CD4-positive, alpha-beta T cell treated with Interleukin-21 for 1 hour (primary cell): ENCODE results near the gene SLC38A9.
"Not testable (repeated sequence)": the region's sequence is repeated elsewhere in the genome, so short reads cannot be mapped to it uniquely, and the experiment has no call there.

Experiments used
- DNase-seq: peaks from one replicate; pipeline ENCODE4 v3.0.0-alpha.2; 2020

The SLC38A9 gene

DNA sequence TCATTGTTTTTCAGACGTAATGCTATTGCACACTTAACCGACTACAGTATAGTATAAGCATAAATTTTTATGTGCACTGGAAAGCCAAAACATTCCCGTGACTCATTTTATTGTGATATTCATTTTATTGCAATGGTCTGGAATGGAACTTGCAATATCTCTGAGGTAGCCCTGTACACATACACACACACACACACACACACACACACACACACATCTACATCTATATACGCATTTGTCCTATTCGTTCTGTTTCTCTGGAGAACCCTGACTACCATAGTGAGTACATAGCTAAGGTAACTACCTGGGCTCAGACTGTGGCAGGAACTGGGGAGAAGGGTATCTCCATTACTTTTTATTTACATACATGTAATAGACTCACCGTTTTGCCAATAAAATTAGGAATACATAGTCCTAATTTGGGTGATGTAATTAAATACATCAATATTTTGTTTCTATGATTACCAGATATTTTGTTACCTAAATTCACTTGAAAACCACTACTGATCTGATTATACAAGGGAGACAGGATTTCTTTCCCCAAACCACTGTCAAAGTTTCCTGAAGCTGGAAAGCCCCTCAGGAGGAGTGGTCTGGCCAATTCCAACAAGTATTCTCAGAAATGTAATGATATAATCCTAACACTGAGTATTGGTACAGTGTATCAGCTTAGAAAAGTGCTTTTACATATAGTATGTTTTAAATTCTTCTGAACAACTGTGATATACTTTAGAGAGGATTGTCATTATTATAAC lies 103.4 kb downstream of the SLC38A9 start:
- DNase-seq: no peak

DNA sequence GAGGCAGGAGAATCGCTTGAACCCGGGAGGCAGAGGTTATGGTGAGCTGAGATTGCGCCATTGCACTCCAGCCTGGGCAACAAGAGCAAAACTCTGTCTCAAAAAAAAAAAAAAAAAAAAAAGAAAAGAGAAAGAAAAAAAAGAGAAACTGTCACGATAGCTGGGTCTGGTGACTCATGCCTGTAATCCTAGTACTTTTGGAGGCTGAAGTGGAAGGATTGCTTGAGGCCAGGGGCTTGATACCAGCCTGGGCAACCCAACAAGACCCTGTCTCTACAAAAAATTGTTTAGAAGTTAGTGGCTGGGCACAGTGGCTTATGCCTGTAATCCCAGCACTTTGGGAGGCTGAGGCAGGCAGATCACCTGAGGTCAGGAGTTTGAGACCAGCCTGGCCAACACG lies 104.8 kb downstream of the SLC38A9 start:
- DNase-seq: not testable (repeated sequence)

DNA sequence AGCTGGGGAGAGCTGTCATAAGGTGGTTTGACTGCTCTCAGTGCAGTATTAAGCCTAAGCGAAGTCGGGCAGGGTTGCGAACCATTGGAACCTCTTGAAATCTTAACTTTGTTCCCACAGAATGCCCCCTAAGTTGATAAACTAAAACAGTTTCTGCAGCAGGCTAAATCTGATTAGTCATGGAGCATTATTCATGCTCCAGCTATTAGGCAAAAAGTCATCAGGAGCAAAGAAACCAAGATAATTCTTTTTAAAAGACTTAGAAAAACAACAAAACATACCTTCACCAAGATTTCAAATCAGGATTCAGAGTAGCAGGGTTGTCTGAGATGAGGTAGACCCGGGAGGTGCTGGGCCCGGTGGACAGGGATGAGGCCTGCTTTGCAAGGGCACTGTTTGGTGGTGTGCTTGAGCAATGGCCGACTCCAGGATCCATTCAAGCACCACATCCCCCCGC lies 107.5 kb downstream of the SLC38A9 start:
- DNase-seq: no peak

DNA sequence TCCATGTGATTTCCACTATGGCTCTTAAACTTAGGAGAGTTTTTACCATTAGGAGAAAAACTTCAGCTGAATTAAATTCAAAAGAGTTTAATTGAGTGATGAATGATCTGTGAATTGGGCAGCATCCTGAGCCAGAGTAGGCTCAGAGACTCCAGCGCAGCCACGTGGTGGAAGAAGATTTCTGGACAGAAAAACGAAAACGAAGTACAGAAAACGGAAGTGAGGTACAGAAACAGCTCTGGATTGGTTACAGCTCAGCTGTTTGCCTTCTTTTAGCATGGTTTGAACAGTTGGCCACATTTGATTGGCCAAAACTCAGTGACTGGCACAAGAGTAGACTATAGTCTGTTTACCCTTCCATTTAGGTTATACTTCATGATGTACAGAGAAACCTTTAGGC lies 108.2 kb downstream of the SLC38A9 start:
- DNase-seq: no peak

DNA sequence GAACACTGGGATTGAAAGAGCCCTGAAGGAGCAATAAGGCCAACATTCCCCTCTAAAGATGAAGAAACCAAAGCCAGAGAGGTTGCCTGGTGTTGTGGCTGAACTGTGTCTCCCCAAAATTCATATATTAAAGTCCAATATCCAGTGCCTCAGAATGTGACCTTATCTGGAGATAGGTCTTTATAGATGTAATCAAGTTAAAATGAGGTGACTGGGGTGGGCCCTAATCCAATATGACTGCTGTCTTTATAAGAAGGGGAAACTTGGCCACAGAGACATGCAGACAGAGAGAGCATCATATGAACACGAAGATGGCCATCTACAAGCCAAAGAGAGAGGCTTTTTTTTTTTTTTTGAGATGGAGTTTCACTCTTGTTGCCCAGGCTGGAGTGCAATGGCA lies 110.5 kb downstream of the SLC38A9 start:
- DNase-seq: no peak

DNA sequence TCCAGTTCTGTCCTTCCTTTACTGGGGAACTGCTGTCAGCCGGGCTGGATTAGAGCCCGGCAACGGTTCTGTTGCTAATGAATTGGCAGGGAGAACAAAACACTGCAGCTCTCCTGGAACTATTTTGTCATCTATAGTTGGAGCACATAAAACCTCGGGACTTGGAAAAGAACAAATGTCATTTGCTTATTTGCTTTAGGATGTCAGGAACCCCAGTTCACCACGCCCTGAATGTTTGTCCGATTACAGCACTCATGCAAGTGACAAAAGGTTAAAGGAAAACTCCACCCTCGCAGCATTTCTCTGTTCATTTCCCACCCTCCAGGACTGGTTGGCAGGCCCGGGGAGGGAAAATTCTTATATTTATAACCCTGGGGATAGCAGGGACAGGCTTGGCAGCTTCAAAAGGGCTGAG lies 110.9 kb downstream of the SLC38A9 start:
- no peak for DNase-seq

DNA sequence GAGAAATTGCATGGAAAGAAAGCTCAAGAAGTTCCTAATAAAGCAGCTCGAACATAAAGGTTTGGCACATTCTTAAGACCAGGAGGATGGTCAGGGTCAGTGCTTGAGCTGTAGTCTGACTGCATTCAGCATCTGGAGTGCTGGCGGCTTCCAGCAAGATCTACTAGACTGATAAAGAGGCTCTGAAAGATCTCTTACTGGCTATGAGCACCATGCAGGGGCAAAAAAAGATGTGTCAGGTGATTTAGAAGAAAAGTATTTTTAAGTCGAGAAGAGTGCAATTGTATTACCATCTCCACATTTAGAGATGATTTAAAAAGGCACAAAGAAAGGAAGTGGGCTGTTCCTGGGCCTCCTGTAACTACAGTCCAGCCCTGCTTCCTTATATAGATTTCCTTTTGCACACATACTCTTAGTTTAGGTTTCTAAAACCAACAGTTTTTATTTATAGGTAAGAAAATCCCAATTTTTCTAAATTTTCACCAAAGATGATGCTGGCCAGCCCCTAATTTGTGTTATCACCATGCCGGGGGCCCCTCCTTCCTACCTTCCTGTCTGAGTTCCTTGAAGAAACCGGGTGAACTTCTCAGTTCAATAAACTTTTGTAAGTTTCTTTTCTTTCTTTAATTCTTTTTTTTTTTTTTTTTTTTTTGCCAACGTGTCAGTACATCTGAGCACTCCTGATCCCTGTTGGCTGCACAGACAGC lies 111.5 kb downstream of the SLC38A9 start:
- no peak for DNase-seq

DNA sequence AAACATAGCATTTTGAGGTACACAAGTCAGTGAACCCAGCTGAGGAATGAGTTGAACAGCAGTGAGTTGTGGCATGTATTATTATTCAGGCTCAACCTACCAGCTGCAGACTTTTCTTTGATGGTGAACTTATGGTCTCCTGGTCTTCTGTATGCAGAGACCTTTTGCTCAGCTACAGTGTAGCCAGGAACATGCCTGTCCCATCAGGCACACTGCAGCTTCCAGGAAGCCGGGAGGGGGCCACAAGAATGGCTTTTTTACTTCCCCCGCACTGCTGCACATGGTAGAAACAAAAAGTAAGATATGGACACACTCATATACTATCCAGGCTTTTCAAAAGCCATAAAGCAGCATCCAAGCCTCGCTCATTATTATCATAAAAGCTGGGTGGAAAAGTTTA lies 112.0 kb downstream of the SLC38A9 start:
- no peak for DNase-seq

DNA sequence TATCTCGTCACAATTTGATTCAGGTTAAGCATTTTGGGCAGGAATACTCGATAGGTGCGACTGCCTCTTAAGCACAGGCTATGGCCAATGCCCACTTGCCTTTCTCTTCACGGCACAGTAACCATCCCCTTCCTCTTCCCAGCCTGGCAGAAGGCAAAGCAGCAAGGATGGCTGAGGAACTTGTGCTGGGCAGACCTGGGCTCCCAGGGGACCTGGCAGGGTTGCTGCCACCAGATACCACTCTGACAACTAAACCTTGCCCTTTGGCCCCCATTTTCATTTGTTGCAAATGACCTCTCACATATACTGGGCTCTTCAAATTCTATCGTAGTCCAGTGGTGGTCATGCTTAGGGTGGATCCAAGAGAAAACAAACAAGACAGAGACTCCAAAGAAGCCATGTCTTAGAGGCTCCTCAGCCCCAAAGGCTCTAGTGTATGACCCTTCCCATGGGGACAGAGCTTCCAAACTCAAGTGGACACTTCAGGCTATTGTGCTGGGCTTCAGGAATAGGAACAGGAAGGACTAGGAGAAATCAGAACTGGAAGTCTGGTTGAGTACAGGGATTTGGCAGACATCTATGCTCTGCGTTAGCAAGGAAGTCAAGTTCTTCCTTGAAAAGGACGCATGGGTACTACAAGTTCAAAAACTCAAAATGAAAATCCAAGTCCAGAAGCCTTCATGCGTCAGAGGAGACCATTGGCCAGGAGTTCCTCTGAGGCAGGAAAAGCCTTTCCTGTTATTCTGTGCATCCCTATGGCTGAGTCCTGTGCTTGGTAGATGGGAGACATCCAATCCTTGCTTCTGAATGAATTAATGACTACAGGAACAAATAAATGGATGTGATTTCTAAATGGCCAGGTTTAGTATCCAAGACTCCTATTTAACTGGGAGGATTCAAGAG lies 112.7 kb downstream of the SLC38A9 start:
- DNase-seq: no peak

DNA sequence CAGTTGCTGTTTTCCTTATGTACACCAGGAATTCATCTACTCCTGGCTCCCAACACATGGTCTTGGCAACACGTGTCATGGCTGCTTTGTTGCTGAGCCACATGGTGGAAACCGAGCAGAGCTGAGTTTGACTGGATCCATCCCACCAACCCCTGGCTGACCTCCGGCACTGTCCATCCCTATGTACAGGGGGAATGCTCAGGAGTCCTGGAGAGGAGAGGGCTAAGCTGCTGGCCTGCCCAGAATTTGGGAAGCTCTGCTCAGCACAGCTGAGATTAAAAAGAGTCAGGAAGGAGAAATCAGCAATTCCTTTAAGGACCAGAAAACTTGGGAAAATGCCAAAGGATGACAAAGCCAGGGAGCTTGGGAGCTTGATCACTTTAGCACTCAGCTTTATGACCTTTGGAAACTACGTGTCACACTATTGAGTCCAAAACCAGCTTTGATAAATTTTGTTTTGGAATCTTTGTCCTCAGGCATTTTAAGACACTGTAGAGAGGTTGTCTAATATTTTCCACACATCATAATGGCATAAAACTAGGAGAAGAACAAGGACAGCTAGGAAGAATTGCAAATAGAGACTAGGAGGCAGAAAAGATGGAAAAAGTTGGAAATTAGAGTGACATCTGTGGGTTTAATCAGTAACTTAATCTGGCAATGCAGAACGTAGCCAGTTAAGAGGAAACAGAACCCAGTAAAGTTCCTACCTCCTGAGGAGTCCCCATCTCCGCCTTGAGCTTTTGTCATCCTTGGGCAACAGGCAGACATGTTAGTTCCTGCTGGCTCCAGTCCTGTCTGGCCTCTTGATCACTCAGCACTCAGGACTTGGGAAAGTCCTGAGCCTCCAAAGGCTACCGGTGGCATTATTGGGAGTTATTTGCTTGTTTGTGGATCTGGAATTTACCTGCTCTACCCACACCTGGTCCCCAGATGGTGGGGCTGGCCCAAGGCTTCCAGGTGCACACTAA lies 114.8 kb downstream of the SLC38A9 start:
- no peak for DNase-seq

DNA sequence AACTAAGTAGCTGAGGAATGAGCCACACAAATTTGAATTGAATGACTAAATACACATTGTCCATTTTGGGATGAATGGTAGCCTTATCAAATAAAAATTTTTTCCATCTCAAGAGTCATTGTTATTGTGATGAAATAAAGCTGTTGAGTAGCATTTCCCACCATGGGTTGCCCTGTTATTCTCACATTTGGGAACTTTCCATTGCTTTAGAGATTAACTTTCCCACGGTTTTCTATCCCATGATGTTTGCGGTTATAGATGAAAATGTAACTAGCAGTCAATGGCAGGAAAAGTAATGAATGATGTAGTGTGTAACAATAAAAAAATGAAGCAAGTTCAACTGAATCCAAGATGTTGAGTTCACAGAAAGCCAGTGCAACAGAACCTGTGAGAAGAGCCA lies 117.5 kb downstream of the SLC38A9 start:
- DNase-seq: no peak

DNA sequence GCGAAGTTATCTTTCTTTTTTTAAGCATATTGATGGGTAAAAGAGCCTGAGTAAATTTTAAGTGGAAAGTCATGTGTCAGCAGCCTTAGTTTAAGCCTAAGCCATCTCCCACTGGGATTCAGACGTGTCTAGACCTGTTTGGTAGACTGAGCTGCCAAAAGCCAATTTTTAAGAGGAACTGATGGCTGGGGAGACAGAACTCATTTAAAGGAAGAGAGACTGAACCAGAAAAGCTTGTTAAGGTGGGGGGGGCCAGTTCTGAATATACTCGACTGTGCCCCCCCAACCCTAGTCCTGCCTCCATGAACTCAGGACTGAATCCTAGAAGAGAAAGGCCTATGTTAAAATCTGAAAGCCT lies 119.0 kb downstream of the SLC38A9 start:
- no peak for DNase-seq

DNA sequence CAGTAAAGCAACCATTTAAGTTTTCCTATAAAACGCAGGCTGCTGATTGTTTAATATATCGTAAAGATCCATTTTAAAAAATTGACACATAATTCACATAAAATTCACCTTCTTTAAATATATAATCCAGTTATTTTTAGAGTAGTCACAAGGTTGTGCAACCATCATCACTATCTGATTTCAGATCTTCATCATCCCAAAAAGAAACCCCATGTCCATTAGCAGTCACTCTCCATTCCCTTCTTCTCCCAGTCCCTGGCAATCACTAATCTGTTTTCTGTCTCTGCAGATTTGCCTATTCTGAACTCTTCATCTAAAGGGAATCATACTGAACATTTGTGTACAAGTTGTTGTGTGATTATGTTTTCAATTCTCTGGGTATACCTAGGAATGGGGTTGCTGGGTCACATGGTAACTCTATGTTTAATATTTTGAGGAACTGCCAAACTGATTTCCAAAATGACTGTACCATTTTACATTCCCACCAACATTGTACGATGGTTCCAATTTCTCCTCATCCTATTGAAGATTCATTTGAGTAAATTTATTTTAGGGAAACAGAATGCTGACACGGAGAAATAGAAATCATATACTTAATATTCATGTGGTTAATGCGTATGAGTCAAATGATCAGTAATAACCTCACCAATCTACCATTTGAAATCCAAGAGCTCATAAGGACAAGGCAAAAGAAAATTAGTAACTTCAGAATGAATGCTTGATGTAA lies 119.6 kb downstream of the SLC38A9 start:
- DNase-seq: no peak

DNA sequence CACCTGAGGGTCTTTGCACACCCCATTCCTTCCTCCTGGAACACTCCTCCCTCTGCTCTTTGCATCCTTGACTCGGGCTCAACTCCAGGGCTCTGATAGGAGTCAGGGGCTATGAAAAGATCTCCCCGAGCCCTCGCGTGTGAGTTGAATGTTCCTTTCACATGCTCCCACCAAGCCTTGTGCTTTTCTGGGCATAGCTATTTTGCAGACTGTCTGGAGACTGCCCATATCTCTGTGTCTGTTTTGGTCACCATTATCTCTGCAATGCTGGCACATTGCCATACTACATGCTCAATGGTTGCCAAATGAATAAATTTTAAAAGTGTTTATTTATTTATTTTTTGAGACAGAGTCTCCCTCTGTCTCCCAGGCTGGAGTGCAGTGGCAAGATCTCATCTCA lies 120.4 kb downstream of the SLC38A9 start:
- DNase-seq: no peak

DNA sequence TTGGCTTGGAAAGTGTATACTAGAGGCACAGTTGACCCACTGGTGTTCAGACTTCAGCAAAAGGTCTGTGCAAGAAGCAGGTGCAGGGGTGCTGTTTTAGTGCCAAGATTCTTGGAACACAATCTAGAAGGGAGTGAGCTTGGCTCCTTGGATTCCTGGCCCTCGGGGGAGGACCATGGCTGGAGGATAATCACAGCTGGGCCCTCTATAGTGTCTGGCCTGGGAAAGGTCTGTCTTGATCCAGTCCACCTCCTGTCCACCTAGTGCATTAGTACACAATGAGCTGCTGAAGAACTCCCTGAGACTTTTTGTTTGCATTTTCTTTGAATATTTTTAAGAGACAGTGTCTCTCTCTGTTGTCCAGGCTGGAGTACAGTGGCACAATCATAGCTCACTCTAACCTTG lies 126.9 kb downstream of the SLC38A9 start:
- DNase-seq: no peak

DNA sequence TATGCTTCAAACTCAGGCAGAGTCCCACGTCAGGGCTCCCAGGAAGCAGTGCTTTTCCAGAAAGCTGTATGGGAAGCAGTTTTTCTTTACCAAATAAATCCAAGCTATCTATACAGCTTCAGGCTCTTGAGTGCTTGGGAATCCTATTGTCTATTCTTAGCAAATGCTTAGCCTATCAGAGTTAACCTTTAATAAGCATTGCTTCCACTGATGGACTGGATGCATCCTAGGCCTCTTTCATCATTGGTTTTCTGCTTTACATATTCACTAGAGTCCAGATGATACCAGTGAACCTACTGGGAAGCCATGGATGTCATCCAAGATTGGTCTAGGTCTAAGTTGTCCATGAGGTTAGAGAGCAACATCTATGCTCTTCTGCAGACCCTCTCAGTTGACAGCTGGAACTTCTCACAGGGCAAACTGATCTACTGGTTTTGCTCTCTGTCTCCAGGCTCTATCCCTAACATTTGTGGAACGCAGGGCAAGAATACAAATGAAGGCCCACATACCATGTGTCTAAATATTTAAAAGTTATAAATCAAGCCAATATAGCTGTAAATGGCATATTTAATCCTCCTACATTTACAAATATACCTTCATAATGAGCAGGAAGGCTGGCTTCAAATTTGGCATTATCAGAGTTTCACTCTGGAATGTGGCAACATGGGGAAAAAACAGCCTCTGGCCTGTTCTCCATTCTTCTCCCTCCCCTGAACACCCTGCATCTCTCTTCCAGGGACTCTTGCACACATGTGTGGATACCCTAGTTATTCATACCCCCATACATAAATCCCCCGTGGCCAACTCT lies 127.5 kb downstream of the SLC38A9 start:
- no peak for DNase-seq

DNA sequence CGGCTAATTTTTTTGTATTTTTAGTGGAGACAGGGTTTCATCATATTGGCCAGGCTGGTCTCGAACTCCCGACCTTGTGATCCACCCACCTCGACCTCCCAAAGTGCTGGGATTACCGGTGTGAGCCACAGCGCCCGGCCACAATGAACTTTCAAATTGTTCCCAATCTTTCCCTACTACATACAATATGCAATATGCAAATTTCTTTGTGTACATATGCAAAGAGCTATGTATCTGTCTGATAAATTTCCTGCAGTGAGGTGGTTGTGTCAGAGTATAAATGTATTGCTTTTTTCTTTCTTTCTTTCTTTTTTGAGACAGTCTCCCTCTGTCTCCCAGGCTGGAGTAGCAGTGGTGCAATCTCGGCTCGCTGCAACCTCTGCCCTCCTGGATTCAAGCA lies 128.5 kb downstream of the SLC38A9 start:
- no peak for DNase-seq

DNA sequence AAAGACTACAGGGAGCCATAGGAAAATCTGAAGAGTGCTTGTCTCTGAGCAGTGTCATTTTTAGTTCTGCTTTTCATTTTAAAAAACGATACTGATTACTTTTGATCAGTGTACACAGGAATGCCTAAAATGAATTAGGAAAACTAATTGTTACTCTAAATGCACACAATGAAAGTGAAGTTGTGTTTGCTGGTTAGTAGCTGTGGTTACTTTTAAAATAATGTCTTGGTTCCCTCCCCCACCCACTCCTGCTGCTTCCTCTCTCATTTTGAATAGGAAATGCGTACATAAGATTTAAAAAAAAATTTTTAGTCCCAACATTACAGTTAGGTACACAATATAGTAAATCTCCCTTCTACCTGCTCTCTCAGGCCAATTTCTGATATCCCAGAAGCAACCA lies 129.9 kb downstream of the SLC38A9 start:
- DNase-seq: peak; percentile 11

DNA sequence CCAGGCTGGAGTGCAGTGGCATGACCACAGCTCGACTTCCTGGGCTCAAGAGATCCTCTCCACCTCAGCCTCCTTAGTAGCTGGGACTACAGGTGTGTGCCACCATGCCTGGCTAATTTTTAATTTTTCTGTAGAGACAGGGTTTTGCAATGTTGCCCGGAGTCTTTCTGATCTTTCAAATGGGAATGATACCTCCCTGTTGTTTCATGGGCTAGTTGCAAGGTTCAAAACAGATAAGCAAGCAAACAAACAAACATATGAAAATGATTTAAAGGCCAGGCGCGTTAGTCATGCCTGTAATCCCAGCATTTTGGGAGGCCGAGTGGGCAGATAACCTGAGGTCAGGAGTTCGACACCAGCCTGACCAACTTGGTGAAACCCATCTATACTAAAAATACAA lies 132.1 kb downstream of the SLC38A9 start:
- no peak for DNase-seq

DNA sequence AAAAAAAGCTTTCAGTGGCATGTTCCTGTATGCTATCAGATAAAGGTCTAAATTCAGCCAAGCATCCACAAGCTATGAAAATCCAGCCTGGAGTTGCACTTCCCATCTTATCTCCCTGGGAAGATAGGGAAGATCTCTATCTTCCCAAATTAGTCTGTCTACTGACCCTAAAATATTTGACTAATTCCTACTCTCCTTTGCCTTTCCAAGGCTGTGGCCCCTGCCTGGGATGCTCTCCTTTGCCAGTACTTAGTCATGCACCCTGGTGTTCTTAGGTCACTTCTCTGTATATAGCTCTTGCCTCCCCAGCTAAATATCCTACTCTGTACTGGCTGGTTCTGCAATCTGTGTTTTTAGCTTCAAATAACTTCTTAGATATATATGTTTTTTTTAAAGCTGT lies 133.4 kb downstream of the SLC38A9 start:
- no peak for DNase-seq
